HCT116 (cell line): Measurements from ENCODE around the gene NFATC1.

ENCODE experiments used
- CTCF ChIP-seq, 3 experiments: fragments of 200-600 bp in 1 of 3; sonication (generic) in 1 of 3; IDR thresholded peaks in 2 of 3; conservative IDR thresholded peaks in 1 of 3; 2 replicates each; pipeline ENCODE4 v1.5.1; 2012 to 2017; ENCODE audit warnings: low read depth in 2 of 3, low read length in 2 of 3, antibody characterized with exemption in 1 of 3, borderline replicate concordance in 1 of 3, control low read depth in 1 of 3, mild to moderate bottlenecking in 1 of 3, mixed read lengths in 1 of 3, mixed run types in 1 of 3, moderate library complexity in 1 of 3; ENCODE audit not compliant: insufficient read depth in 1 of 3
- TF ChIP-seq, protein P1 (sequence below): IDR thresholded peaks from 2 replicates; pipeline ENCODE4 v1.6.1; 2012; ENCODE audit warnings: low read depth

DNA sequence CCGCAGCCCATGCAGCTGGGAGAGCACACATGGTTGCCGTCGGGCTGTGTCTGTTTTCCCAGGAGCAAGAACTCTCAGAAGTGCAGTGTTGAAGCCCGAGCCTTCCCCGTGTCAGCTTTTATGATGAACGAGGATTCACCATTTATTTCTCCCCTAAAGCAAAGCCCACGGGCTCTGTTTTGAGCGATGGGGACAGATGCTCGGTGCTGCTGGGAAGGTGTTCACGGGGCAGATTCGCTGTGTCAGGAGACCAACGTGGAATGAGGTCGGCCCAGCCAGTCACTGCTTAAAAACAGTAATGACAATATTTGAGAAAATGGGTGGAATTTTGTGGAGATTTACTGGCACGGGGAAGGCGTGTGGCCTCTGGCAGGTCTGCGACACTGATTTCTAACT, 43.9 kb downstream of the NFATC1 start:
- no peak for TF ChIP-seq CTCF (IDR thresholded peaks at IDR 0.05 in 2 of 3, conservative IDR thresholded peaks at IDR 0.05 in 1 of 3; ENCODE audit: borderline replicate concordance in 1 of 3, insufficient read depth in 1 of 3, low read depth in 2 of 3, low read length in 2 of 3)
- TF ChIP-seq, protein P1, sequence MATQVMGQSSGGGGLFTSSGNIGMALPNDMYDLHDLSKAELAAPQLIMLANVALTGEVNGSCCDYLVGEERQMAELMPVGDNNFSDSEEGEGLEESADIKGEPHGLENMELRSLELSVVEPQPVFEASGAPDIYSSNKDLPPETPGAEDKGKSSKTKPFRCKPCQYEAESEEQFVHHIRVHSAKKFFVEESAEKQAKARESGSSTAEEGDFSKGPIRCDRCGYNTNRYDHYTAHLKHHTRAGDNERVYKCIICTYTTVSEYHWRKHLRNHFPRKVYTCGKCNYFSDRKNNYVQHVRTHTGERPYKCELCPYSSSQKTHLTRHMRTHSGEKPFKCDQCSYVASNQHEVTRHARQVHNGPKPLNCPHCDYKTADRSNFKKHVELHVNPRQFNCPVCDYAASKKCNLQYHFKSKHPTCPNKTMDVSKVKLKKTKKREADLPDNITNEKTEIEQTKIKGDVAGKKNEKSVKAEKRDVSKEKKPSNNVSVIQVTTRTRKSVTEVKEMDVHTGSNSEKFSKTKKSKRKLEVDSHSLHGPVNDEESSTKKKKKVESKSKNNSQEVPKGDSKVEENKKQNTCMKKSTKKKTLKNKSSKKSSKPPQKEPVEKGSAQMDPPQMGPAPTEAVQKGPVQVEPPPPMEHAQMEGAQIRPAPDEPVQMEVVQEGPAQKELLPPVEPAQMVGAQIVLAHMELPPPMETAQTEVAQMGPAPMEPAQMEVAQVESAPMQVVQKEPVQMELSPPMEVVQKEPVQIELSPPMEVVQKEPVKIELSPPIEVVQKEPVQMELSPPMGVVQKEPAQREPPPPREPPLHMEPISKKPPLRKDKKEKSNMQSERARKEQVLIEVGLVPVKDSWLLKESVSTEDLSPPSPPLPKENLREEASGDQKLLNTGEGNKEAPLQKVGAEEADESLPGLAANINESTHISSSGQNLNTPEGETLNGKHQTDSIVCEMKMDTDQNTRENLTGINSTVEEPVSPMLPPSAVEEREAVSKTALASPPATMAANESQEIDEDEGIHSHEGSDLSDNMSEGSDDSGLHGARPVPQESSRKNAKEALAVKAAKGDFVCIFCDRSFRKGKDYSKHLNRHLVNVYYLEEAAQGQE, result no peak
